Measurements from ENCODE around the gene TRABD2A.

TRABD2A gene

GRCh38 chr2:84827978-84828575 is 52.8 kb downstream of the TRABD2A start:
- no peak overlapping the region for H3K4me3 ChIP-seq (ENCODE audit: low read depth, low read length)
- no peak for TF ChIP-seq CTCF (IDR thresholded peaks at IDR 0.05; ENCODE audit: low read depth, low read length)

GRCh38 chr2:84823788-84824187 is 57.1 kb downstream of the TRABD2A start:
- no peak for TF ChIP-seq CTCF (IDR thresholded peaks at IDR 0.05; ENCODE audit: low read depth, low read length)
- no peak overlapping the region for H3K4me3 ChIP-seq (ENCODE audit: low read depth, low read length)

- H3K4me3 ChIP-seq (ENCODE audit: low read depth, low read length) = no peak overlapping the region
- TF ChIP-seq CTCF (IDR thresholded peaks at IDR 0.05; ENCODE audit: low read depth, low read length) = no peak
Measured at GRCh38 chr2:84823229-84823628, 57.7 kb downstream of the TRABD2A start.

- H3K4me3 ChIP-seq (ENCODE audit: low read depth, low read length) = no peak overlapping the region
- no peak for TF ChIP-seq CTCF (IDR thresholded peaks at IDR 0.05; ENCODE audit: low read depth, low read length)
Measured at GRCh38 chr2:84821806-84822205, 59.1 kb downstream of the TRABD2A start.

GRCh38 chr2:84817239-84817655 is 63.6 kb downstream of the TRABD2A start:
- H3K4me3 ChIP-seq (ENCODE audit: low read depth, low read length) = no peak overlapping the region
- TF ChIP-seq CTCF (IDR thresholded peaks at IDR 0.05; ENCODE audit: low read depth, low read length) = no peak

GRCh38 chr2:84816426-84817026 is 64.4 kb downstream of the TRABD2A start:
- TF ChIP-seq CTCF (IDR thresholded peaks at IDR 0.05; ENCODE audit: low read depth, low read length) = no peak
- H3K4me3 ChIP-seq (ENCODE audit: low read depth, low read length) = no peak overlapping the region

GRCh38 chr2:84815146-84815545 is 65.7 kb downstream of the TRABD2A start:
- no peak for TF ChIP-seq CTCF (IDR thresholded peaks at IDR 0.05; ENCODE audit: low read depth, low read length)
- H3K4me3 ChIP-seq (ENCODE audit: low read depth, low read length) = no peak overlapping the region
